Pancreas (tissue), 10 donors: Measurements from ENCODE around the gene ULBP2. TPM values are rescaled to one million over a fixed set of nuclear protein-coding genes. Genes with fewer than 3 reads are reported as not detected.
"Not testable (repeated sequence)": the region's sequence is repeated elsewhere in the genome, so short reads cannot be mapped to it uniquely, and the experiment has no call there.

Experiments
- ATAC-seq, 4 donors: fragments of 200-7000 bp; cut with Tn5 transposase; one replicate each; pipeline versions ENCODE4 v1.8.0 to v1.9.1; 2020; ENCODE audit warnings: mild to moderate bottlenecking in 4 of 4, moderate library complexity in 4 of 4
- DNase-seq, 6 donors: peaks; one replicate each; pipeline ENCODE4 v3.0.0-alpha.2; 2020
- FAIRE-seq: peaks from 2 replicates; lab custom pipeline; 2012; peaks lifted over from hg19 to GRCh38; lab: Jason Lieb, UNC
- H3K27ac ChIP-seq, 4 donors: fragments of 200-600 bp; sonication (generic); 1 replicate in 3 of 4; 2 replicates in 1 of 4; pipeline versions ENCODE4 v1.5.0 to v1.8.0; 2020
- H3K27me3 ChIP-seq, 4 donors: fragments of 200-600 bp; one replicate each; pipeline ENCODE4 v1.8.0; 2021
- H3K36me3 ChIP-seq, 3 donors: fragments of 200-600 bp; sonication (generic) in 1 of 3; one replicate each; pipeline versions ENCODE4 v1.5.0 to v1.8.0; 2020 to 2021
- H3K4me1 ChIP-seq, 3 donors: fragments of 200-600 bp; one replicate each; pipeline ENCODE4 v1.8.0; 2021
- H3K4me3 ChIP-seq, 4 donors: fragments of 200-600 bp; sonication (generic) in 2 of 4; one replicate each; pipeline versions ENCODE4 v1.5.0 to v1.8.0; 2020 to 2021
- H3K9me3 ChIP-seq, 4 donors: fragments of 200-600 bp; one replicate each; pipeline ENCODE4 v1.8.0; 2021
- WGBS, 2 donors: extraction: QIAGEN DNeasy Blood & Tissue Kit; methylation state at CpG; one replicate each; pipeline ENCODE4 v1.1.7; 2013; 5-methylcytosine and 5-hydroxymethylcytosine counted together
- intact Hi-C, 3 donors: fragments of 100-400 bp; cut with DNase I; formaldehyde crosslinking; loops; one replicate each; pipeline versions ENCODE4 v1.11.1 to v1.14.2; 2022
- polyA plus RNA-seq, 2 donors: library from polyadenylated mRNA; stranded (reverse); fragments of 200-250 nt; gene quantifications; one replicate each; pipeline ENCODE4 v1.2.3, GENCODE V29; 2013
- total RNA-seq, 6 donors: library from RNA; stranded (reverse); fragmentation: NEBNext Ultra II Directional in 4 of 6; extraction: Animal tissue kit (Norgen Biotek cat#: 25700) in 4 of 6; gene quantifications; one replicate each; pipeline versions ENCODE4 v1.2.1 to v1.2.4, GENCODE V29; 2021 to 2023
- TF ChIP-seq, protein P1 (sequence below), 4 donors: fragments of 200-600 bp; sonication (generic) in 3 of 4; IDR thresholded peaks; one replicate each; pipeline versions ENCODE4 v1.5.0 to v1.8.0; 2021; ENCODE audit warnings: antibody characterized with exemption in 4 of 4
- donor health status: healthy with polysubstance abuse.
- donor health status: DM: no; HTN: no; CAD: no; lungs with moderate emphysema.
- donor health status: DM: no; HTN: no; CAD: no.
- donor health status: control.
- donor health status: control.
- donor health status: Bipolar disorder and iron deficiency.
- donor health status: DM: yes; HTN: yes; CAD: no.
- donor health status: DM: no; HTN: no; CAD: no.
- donor health status: DM: no; HTN: no; CAD: no.
- donor health status: DM: yes; HTN: yes; CAD: no.

The ULBP2 gene
- total and polyA plus RNA-seq, 8 donors: 0.19 to 0.37 (median 0.25) TPM; not detected in 3

DNA sequence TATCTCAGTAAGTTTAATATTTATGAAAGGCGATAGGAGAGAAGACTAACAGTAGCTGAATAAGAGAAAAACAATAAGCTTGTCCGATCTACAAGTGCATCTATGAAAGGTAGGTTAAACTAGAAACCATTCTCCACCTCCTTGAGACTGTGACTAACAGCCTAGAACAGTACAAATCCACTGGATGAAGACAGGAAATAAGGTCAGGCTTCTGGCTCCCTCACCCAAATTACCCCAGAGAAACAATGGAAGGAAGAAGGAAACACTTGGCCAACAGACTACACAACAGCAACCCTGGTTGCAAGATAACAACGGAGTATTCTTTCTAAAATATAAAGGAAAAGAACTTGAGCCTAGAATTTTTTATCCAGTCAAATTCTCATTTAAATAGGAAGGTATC lies 16.3 kb downstream of the ULBP2 start:
- 51 to 66% methylated on average over 3 of the region's 3 CpGs for WGBS, 2 donors
- H3K4me3 ChIP-seq, FAIRE-seq, intact Hi-C loops, DNase-seq, ATAC-seq, H3K27ac ChIP-seq, H3K36me3 ChIP-seq, H3K9me3 ChIP-seq, H3K4me1 ChIP-seq: not testable (repeated sequence)
- peaks cover 0 to 15% (median 0%) of the 10 kb centered on the region in 4 donors for H3K27me3 ChIP-seq

DNA sequence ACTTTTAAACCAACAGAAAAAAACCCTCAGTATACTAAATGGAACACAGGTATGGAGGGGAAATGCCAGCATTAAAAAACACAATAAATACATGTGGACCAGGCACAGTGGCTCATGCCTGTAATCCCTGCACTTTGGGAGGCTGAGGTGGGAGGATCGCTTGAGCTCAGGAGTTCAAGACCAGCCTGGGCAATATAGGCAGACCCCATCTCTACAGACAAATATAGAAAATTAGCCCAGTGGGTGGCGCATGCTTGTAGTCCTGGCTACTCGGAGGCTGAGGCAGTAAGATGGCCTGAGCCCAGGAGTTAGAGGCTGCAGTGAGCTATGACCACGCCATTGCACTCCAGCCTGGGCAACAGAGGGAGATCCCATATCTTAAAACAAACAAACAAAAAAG lies 18.0 kb downstream of the ULBP2 start:
- H3K36me3 ChIP-seq, H3K4me3 ChIP-seq, intact Hi-C loops, H3K4me1 ChIP-seq, H3K27ac ChIP-seq, DNase-seq, H3K9me3 ChIP-seq, FAIRE-seq, ATAC-seq: not testable (repeated sequence)
- WGBS, 2 donors: 74 to 76% methylated on average over 2 of the region's 4 CpGs
- H3K27me3 ChIP-seq: peaks cover 0 to 18% (median 0%) of the 10 kb centered on the region in 4 donors

DNA sequence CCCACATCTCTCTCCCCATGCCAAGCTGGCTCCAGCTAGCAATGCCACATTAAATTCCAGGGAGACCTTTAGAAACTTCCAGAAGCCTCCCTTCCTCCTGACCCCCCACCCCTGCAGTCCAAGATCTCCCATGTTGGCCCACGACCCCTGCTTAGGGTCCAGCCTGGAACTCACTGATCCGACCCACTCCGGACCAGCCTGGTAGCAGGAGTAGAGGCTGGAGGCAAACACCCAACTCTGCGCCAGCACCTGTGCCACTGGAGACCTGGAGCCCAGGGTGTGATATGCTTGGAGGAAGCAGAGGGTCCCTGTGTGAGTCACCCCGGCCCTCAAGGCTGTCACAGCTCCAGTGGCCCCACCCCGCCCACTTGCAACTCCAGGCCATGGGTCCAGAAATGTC lies 18.7 kb downstream of the ULBP2 start:
- H3K27ac ChIP-seq: no peak overlapping the region
- no peak for ATAC-seq
- no peak for DNase-seq
- intact Hi-C loops: no loop called here
- 67 to 78% methylated on average over 6 of the region's 6 CpGs for WGBS, 2 donors
- H3K9me3 ChIP-seq: no peaks in the 10 kb centered on the region
- H3K4me3 ChIP-seq: no peak overlapping the region
- peaks cover 0 to 21% (median 0%) of the 10 kb centered on the region in 4 donors for H3K27me3 ChIP-seq
- TF ChIP-seq, protein P1, sequence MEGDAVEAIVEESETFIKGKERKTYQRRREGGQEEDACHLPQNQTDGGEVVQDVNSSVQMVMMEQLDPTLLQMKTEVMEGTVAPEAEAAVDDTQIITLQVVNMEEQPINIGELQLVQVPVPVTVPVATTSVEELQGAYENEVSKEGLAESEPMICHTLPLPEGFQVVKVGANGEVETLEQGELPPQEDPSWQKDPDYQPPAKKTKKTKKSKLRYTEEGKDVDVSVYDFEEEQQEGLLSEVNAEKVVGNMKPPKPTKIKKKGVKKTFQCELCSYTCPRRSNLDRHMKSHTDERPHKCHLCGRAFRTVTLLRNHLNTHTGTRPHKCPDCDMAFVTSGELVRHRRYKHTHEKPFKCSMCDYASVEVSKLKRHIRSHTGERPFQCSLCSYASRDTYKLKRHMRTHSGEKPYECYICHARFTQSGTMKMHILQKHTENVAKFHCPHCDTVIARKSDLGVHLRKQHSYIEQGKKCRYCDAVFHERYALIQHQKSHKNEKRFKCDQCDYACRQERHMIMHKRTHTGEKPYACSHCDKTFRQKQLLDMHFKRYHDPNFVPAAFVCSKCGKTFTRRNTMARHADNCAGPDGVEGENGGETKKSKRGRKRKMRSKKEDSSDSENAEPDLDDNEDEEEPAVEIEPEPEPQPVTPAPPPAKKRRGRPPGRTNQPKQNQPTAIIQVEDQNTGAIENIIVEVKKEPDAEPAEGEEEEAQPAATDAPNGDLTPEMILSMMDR (IDR thresholded peaks at IDR 0.05): no peak
- H3K4me1 ChIP-seq: peaks cover 0 to 5% (median 0%) of the 10 kb centered on the region in 3 donors
- no peak for FAIRE-seq
- H3K36me3 ChIP-seq: no peaks in the 10 kb centered on the region

DNA sequence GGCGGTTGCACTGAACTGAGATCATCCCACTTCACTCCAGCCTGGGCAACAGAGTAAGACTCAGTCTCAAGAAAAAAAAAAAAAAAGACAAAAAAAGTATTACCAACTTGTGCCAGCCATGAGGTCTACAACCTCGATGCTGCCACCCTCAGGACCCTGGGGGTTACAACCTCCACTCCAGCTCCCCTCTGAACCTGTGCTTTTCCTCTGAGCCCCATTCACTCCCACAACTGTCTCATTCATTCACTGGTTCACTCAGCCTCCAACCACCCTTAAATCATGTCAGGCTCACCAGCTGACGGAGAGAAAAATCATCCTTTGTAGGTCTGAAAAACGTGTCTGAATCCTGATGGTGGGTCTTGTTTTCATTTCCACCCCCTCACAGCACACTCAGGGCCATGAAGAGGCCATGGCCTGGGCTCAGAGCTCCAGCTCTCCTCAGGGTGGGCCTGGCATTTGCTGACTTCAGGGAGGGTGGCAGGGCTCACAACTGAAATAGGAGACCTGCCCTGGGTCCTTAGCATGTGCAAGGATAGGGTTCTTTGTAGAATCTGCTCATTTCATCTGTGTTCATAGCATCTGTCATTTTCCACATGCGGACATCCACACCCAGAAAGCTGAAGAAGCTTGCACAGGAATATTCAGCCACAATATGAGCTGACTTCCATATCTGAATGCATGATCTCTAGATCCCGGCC lies 20.1 kb downstream of the ULBP2 start:
- ATAC-seq: no peak
- 61 to 79% methylated on average over 6 of the region's 6 CpGs for WGBS, 2 donors
- H3K27me3 ChIP-seq: peaks cover 0 to 15% (median 0%) of the 10 kb centered on the region in 4 donors

DNA sequence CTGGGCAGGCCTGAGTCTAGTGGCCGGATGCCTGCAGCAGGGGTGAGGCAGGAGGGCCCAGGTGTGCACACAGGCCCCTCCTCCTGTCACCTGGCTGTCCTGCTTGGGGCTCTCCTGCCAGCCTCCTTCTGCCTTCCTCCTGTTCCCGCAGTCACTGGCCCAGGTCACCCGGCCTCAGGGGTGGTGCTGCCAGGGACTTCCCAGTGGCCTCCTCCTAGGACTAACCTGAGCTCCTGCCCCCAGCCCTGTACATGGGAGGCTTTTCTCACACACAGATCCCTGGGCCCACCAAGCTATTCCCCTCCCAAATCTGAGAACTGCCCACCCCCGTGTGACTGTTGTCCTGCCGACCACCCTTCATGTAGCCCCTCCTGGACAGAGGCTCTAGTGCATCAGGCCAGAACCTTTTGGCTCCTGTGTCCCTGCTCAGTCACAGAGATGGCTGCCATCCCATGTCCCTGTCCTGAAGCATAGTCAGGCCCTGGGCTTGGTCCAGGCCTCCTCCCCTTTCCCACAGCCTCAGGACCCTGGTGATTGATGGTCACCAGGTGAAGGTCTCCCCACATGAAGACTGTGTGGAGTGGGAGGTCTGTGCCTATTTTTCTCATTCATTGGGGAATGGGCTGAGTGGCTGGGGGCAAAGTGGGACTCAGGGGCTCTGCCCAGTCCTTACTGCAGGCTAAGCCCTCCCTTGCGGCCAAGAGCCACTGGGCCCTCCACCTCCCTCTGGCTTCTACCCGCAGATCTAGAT lies 20.8 kb downstream of the ULBP2 start:
- FAIRE-seq (no peak), DNase-seq (no peak), ATAC-seq (no peak)
- intact Hi-C loops: no loop called here
- TF ChIP-seq, protein P1 (IDR thresholded peaks at IDR 0.05): no peak
- 69 to 78% methylated on average over 7 of the region's 7 CpGs for WGBS, 2 donors
- no peak overlapping the region for H3K4me3 ChIP-seq
- no peaks in the 10 kb centered on the region for H3K36me3 ChIP-seq
- H3K9me3 ChIP-seq: no peaks in the 10 kb centered on the region
- H3K4me1 ChIP-seq: peaks cover 0 to 5% (median 0%) of the 10 kb centered on the region in 3 donors
- H3K27me3 ChIP-seq: peaks cover 0 to 15% (median 0%) of the 10 kb centered on the region in 4 donors
- no peak overlapping the region for H3K27ac ChIP-seq

More for the DNA sequence above, 20.1 kb downstream of the ULBP2 start:
- Histone ChIP-seq H3K27ac (no peak overlapping the region), H3K9me3 (no peaks in the 10 kb centered on the region), H3K4me1 (peaks cover 0 to 5% (median 0%) of the 10 kb centered on the region in 3 donors), H3K4me3 (no peak overlapping the region), H3K36me3 (no peaks in the 10 kb centered on the region)
- TF ChIP-seq, protein P1 (IDR thresholded peaks at IDR 0.05): no peak
- FAIRE-seq (no peak), DNase-seq (no peak)
- intact Hi-C loops: no loop called here
